Activated CD8-positive, alpha-beta memory T cell treated with anti-CD3 and anti-CD28 coated beads for 36 hours (primary cell): ENCODE measurements around the gene TMEM106C. TPM values are rescaled to one million over a fixed set of nuclear protein-coding genes. Genes with fewer than 3 reads are reported as not detected.
"Not testable (repeated sequence)": the region's sequence is repeated elsewhere in the genome, so short reads cannot be mapped to it uniquely, and the experiment has no call there.

Experiments used
- CTCF ChIA-PET: fragments of 350-600 bp; sonication (Branson Sonifier 250); formaldehyde crosslinking; loops from one replicate; lab custom pipeline; 2021; ENCODE audit warnings: antibody characterized with exemption; lab: Charles Lee
- POLR2A ChIA-PET: fragments of 350-600 bp; sonication (Branson Sonifier 250); formaldehyde crosslinking; loops from one replicate; lab custom pipeline; 2021; ENCODE audit warnings: antibody characterized with exemption; lab: Charles Lee
- total RNA-seq, 2 experiments: library from RNA; stranded (reverse); gene quantifications; one replicate each; pipeline ENCODE4 v1.2.3, GENCODE V29; 2021

Gene TMEM106C
- total RNA-seq, 2 experiments from 2014 or later: 199 to 200 TPM

DNA sequence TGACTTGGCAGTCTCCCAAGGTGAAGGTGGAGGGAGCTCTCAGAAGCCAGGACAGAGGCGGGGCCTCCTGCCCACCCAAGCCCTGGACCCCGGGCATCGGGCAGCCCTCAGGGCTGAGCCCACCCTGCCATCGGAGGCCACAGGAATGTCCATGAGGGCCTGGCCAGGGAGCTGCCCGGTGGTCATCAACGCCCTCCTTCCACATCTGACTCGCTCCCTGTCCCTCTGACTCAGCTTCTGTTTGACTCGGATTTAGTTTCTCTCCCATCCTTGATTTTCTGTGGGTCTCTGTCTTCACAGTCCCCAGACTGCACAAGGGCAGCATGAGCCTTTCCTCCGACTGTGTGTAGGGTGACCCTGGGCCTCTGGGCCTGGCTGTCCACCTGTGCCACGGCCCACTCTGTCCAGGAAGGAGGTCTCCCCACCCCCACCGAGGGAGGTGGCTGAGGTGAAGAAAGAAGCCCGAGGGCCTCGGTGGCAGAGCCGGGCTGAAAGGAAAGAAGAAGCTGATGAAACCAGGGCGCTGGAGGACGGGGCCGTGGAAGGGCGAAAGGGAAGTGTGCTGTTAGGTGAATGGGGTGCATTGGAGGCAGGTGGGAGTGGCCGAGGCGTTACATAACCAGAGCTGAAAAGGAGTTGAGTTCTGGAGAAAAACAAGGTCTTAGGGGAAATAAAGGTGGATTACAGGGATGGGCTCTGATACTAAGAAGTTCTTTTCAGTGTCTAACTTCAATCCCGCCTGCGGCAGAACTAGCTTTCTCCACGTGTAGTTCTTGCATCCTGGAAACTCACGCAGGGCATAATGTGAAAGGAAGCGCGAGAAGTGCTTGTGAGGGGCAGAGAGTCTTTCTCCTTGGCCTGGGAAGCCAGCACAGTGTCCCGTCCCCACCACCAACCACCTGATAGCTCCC is 16.7 kb upstream of the TMEM106C start:
- POLR2A ChIA-PET: no interaction called here
- CTCF ChIA-PET: interaction anchor here (0.6 to 4.0 kb wide), 3 partner anchors 23 to 81 kb away, joined by 3 to 20 read pairs (median 3); partner anchors contain the start of gene VDR

DNA sequence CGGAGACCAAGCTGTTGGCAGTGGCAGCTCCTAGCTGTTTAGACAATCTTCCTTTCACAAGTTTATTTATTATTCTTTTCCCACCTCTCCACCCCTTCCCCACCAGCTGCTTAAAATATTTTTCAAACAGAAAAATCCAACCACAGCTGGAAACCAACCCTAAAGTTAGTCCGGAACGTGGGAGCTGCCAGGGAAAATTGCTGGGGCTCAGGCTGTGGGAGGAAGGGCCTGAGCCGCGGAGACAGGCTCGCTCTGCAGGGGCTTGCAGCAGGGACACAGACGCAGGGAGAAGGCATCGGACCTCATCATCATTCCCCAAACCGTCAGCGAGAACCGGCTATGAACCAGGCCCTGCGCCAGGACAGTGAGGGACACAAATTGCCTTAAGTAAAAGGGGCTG is 16.1 kb upstream of the TMEM106C start:
- POLR2A ChIA-PET: no interaction called here
- CTCF ChIA-PET: interaction anchor here (0.6 to 4.0 kb wide), 3 partner anchors 23 to 82 kb away, joined by 3 to 20 read pairs (median 3); partner anchors contain the start of gene VDR

DNA sequence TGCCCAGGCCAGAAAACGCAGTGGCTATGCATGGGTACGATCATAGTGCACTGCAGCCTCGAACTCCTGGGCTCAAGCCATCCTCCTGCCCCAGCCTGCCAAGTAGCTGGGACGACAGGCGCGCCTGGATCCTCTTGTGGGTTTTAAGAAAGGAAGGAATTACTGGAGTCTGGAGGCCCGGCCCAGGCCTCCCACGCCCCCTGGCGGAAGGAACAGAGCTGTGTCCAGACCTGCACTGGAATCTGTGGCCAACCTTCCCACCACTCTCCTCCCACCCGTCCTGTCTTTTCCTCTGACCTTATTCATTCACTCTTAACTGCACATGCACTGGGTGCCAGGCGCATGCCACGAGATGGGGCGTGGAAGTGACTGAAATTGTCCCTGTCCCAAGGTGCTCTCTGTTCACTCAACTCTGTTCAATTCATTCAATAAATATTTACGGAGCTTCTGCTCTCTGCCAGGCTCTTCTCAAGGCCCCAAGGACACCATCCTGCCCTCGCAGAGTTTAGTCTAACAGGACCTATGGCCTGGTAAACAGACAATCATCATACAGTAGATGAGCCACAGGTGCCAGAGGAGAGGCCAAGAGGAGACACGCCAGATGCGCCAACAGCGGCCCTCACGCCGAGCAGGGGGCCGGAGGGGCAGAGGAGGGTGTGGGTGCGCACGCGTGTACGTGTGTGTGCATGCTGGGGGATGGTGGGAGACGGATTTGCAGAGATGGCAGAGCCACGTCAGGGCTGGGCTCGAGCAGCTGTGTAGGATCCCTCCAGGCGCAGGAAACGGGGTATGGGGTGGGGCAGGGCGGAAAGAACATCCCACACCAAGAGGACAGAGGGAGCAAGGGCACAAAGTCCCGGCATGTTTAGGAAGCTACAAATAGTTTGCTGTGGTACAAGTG is 13.7 kb upstream of the TMEM106C start:
- ChIA-PET CTCF (interaction anchor here (0.6 to 4.0 kb wide), 15 partner anchors 9 to 215 kb away, joined by 3 to 20 read pairs (median 3); partner anchors contain the start of gene VDR), POLR2A (no interaction called here)

DNA sequence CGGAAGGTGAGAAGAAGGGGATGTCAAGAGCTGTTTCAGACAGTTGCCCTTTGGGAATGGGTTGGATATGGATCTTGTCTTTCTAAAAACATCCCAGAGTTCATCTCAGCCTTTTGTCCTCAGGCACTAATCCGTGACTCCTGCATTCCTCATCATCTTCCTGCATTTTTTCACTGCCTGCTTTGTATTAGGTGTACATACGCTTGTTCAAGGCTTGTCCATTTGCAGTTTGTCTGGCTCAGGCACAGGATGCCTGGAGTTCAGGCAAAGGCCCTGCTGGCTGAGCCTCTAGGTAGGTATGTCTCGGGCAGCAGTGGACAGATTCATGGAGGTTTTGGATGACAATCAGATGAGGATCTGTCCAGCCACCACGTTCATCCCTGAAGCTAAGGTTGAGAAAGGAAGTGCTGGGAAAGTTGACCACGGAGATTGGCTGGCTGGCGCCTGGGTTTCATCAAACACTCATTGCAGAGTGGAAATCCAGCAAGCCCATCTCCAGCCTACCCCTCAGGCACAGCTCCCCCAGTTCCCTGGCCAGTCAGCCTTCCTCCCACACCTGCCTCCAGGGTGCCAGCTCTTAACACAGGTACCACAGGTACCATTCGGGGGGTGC is 12.4 kb upstream of the TMEM106C start:
- ChIA-PET CTCF (interaction anchor here (1.6 to 4.0 kb wide), 2 partner anchors 46 to 81 kb away, joined by 6 to 20 read pairs; partner anchors contain the start of gene VDR), POLR2A (no interaction called here)

DNA sequence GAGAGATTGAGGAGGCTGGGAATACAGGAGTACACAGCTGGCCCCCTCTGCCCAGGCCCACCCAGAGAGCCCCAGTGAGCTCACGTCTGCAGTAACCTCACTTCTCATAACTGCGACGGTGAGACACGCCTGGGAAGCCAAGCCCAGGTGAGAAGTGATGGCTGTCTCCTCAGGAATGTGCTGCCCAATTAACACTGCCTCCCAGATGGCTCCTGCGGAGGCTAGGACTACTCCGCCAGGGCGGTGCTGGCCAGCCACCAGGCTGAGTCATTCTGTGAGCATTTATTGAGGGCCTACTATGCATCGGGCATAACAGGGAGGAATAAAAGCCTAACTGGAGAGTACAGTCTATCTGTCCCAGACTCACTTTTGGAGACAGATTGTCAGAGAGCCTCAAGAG is 9.3 kb upstream of the TMEM106C start:
- ChIA-PET CTCF (interaction anchor here (0.6 kb wide), 1 partner anchor 43 kb away, joined by 3 read pairs; no protein-coding TSS in a partner anchor), POLR2A (no interaction called here)

DNA sequence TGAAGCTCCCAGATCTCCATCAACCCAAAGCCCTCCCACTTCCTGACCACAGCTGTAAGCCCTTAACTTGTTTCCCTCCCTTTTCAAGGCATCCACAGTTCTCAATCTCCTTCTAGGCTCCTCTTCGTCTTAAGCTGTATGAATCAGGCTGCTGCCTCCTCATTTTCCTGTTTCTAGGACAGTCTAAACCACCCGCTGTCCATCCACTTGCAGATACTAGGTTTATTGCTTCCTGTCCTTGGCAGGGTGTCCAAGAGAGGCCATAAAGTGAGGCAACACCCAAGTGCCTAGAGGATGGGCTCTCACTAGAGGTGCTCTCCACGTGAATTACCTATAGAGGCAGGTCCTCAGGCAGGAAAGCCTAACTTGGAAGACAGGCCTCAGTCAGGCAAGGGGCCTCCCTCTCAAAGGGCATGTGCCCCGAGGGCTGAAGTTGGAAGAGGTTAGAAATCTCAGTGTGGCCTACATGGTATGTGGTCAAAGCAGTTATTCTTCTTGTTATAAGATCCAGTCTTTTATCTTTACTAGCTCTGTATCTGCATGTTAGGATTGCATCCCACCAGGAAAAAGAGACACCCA is 8.8 kb upstream of the TMEM106C start:
- CTCF ChIA-PET: interaction anchor here (0.6 kb wide), 1 partner anchor 44 kb away, joined by 3 read pairs; no protein-coding TSS in a partner anchor
- POLR2A ChIA-PET: no interaction called here

DNA sequence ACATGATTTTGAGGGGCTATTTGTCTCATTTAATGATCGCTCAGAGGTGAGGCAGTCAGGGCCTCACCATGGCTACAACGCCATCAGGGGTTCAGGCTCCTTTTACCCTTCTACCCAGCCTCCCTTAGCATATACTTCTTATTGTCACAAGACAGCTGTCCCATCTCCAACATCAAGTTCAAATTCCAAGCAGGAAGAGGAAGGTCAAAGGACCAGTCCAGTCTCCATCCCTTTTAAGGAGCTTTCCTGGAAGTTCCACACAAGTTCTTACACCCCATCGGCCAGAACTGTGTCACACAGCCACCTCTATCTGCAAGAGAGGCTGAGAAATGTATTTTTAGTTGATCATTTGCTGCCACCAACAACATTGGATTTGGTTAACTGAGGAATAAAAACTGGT is 8.3 kb upstream of the TMEM106C start:
- CTCF ChIA-PET: no interaction called here
- POLR2A ChIA-PET: no interaction called here

DNA sequence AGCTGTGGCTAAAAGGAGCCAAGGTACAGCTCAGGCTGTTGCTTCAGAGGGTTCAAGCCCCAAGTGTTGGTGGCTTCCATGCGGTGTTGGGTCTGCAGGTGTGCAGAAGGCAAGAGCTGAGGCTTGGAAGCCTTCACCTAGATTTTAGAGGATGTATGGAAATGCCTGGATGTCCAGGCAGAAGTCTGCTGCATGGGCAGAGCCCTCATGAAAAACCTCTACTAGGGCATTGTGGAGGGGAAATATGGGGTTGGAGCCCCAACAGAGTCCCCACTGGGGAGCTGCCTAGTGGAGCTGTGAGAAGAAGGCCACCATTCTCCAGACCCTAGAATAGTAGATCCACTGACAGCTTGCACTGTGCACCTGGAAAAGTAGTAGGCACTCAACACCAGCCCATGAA is 5.7 kb upstream of the TMEM106C start:
- POLR2A ChIA-PET: not testable (repeated sequence)
- CTCF ChIA-PET: interaction anchor here (1.2 kb wide), 1 partner anchor 8 kb away, joined by 3 read pairs; no protein-coding TSS in a partner anchor

DNA sequence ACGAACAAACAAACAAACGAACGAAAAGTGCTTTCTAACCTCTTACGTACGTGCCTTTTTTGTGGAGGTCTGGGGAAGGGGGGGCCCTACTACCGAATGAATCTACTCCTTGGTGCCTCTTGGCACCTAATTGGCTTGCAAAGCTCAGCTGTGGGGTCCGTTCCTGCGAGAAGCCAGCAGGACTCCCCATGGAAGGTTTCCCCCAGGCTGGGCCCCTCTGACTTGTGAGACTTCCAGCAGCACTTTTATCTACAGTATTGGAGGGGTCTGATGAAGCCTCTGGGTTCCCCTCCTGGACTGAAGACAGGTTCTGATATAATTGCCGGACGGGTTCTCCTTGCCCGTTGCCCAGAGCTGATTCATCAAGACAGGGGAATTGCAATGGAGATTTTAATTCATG is 1.2 kb upstream of the TMEM106C start:
- CTCF ChIA-PET: interaction anchor here (0.5 to 2.3 kb wide), 5 partner anchors 13 to 618 kb away, joined by 3 to 10 read pairs (median 5); partner anchors contain the start of gene VDR
- POLR2A ChIA-PET: no interaction called here

DNA sequence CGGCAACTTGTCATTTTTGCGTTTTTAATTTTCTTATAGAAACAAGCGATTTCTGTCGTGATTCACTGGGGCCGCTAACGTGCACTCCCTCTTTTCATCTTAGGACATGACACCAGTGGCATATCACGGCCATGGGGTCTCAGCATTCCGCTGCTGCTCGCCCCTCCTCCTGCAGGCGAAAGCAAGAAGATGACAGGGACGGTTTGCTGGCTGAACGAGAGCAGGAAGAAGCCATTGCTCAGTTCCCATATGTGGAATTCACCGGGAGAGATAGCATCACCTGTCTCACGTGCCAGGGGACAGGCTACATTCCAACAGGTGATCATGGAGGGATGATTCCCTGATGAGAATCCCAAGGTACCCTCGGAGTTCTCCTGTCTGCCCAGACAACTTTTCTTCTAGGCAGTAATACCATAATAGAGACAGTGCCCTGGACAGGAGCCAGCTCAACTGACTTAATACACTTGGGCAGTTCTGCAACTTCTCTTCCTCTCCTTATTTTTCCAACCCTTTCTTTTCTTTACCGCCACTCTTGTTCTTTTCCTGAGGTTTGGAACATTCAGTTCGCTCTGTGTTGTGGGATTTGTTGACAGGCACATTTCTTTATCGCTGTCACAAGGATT is 821 bp downstream of the TMEM106C start:
- POLR2A ChIA-PET: interaction anchor here (0.7 to 1.2 kb wide), 3 partner anchors 116 to 152 kb away, joined by 3 read pairs; no protein-coding TSS in a partner anchor
- CTCF ChIA-PET: interaction anchor here (1.0 to 1.8 kb wide), 5 partner anchors 26 to 187 kb away, joined by 3 to 10 read pairs (median 4); partner anchors contain the start of gene VDR

DNA sequence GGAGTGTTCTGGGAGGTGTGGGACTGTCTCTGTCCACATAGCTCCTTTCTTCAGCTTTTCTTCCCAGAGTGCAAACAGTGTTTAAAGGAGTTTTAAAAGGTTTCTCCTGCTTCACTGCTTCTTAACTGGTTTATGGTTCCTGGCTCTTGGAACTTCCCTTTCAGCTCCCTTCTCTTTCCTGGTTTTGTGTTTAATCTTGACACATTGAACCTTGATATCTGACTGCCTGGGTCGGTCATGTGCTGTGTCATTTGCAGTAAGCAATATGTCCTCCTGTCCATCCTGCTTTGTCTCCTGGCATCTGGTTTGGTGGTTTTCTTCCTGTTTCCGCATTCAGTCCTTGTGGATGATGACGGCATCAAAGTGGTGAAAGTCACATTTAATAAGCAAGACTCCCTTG is 2.2 kb downstream of the TMEM106C start:
- ChIA-PET CTCF (no interaction called here), POLR2A (no interaction called here)

DNA sequence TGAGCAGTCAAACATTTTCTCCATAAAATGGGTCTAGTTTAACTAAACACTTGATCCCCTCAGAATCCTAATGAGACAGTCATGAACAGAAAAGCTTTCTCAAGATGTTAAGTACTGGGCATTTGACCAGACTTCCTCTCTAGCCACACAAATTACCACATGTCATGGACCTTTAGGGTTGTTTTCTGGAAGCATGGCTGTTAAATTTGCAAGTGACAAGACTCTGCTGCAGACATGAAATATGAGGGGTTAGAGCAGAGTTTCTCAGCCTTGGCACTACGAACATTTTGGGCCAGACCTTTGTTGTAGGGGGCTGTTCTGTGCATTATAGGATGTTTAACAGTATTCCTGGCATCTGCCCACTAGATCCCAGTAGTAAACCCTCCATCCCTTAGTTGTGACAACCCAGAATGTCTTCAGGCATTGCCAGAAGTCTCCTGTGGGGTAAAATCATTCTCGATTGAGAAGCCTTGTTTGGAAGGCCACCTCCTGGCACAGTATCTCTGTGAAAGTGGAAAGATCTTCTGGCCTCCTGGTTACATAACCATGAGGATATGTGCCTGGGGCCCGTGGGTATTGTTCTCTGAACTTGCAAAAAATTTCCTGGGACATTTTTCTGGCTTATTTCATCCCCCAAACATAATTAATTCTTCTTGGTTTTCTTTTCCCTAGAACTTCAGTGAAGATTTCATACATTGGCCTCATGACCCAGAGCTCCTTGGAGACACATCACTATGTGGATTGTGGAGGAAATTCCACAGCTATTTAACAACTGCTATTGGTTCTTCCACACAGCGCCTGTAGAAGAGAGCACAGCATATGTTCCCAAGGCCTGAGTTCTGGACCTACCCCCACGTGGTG is 4.3 kb downstream of the TMEM106C start:
- ChIA-PET CTCF (interaction anchor here (0.7 kb wide), 1 partner anchor 85 kb away, joined by 3 read pairs; no protein-coding TSS in a partner anchor), POLR2A (no interaction called here)

DNA sequence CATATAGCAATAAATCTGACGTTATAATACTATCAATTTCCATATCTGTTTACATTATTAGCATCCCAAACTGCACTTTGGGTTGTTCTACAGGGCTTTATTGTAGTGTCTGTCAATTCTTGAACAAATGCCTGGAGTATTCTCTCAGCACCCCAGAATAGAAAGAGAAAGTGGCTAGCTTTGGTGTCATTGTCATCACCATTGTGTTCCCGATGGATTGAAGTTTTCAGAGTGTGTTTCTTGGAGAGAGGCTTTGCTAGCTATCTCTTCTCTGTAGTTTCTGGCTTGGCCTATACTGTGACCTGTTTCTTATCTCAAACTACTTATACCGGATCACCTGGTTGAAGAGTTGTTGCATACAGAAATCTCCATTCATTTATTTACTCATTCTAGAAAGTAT is 6.4 kb downstream of the TMEM106C start:
- ChIA-PET POLR2A (no interaction called here), CTCF (interaction anchor here (0.9 kb wide), 1 partner anchor 23 kb away, joined by 3 read pairs; no protein-coding TSS in a partner anchor)

DNA sequence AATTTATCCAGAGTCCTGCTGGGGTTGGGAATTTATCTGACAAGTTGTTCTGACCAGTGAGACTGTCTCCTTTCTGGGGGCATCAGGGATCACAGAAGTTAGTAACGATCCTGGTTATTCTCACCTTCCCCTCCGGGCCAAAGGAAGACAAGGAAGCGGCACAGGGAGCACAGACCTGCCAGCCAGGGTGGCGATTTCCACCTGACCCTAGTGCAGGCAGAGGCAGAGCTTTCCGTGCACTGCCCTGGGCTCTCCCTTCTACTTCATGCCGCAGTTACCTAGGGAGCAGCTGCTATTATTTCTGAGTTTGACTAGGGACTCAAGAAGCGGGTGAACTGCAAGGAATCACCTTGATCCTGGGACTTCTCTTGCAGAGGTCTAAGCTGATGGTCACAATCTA is 7.4 kb downstream of the TMEM106C start:
- ChIA-PET POLR2A (no interaction called here), CTCF (no interaction called here)

DNA sequence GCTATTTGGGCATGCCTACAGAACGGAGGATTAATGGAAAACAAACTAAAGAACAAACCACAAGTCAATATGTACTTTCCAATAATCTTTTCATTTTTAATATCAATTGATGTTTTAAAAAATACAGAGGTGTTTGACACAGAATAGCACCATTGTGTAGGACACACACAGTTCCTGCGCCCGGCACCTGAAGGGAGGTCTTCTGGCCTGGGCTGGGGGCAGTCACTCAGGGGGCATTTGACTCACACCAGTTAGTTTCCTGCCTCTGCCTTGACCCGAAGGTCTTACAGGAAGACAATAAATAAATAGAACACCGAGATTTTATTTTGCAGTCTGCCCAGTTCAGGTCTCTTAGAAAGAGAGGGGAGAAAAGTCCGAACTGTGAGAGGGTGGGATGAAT is 9.5 kb downstream of the TMEM106C start:
- POLR2A ChIA-PET: no interaction called here

DNA sequence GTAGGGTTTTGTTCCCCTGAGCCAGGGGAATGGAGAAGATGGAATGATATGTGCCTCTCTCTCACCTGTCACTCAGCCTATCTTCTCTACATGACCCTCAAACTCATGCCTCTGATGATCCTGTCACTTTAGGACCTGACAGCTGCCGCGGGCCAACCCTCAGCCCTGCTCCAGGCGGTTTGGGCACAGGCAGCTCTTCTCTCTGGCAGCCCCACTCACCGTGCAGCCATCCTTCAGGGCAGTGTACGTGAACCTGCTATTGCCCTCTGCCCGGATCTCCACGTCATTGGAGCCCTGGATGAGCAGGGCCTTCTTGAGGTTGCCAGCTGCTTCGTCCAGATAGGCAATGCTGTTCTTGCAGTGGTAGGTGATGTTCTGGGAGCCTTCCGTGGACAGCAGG is 10.5 kb downstream of the TMEM106C start:
- ChIA-PET CTCF (no interaction called here), POLR2A (no interaction called here)

More for the DNA sequence above, 9.5 kb downstream of the TMEM106C start:
- CTCF ChIA-PET: no interaction called here

DNA sequence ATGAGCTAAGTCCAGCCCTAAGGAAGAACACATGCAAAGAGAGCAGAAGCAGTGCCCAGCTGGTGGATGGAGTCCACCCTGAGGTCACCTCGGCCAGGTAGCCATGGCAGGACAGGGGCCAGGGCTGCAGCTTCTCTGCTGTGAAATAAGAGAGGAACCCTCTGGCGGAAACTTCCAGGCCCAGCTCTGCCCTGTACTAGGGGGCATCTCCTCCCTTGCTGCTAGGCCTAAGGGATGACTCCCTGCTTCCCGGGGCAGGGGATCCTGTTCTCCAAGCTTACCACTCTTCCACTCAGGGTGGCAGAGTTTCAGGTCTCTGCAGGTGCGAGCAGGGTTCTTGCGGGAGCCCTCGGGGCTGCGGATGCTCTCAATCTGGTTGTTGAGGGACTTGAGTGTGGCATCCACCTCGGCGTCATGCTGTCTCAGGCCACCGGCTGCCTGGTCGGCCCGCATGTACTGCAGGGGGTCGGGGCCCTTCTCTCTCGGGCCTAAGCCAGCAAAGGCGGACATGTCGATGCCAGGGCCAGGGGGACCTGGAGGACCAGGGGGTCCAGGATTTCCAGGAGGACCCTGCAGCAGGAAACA is 11.7 kb downstream of the TMEM106C start:
- ChIA-PET POLR2A (no interaction called here), CTCF (no interaction called here)
